GM19328 (cell line): Measurements from ENCODE around the gene CRPPA.
"Not testable (repeated sequence)": the region's sequence is repeated elsewhere in the genome, so short reads cannot be mapped to it uniquely, and the experiment has no call there.

ENCODE experiments used
- ATAC-seq: cut with Tn5 transposase; IDR thresholded peaks from one replicate; pipeline ENCODE4 v1.9.1; 2021; ENCODE audit warnings: mild to moderate bottlenecking, moderate library complexity; ENCODE audit not compliant: unreplicated experiment

The CRPPA gene

GRCh38 chr7:16398146-16399017 is 23.0 kb downstream of the CRPPA start:
- no peak for ATAC-seq

GRCh38 chr7:16397501-16398145 is 23.7 kb downstream of the CRPPA start:
- no peak for ATAC-seq

- ATAC-seq, result no peak
These were observed 24.4 kb downstream of the CRPPA start for GRCh38 chr7:16396766-16397500.

GRCh38 chr7:16395121-16395520 is 26.2 kb downstream of the CRPPA start:
- ATAC-seq, result no peak

GRCh38 chr7:16393862-16394422 is 27.4 kb downstream of the CRPPA start:
- ATAC-seq, result no peak

GRCh38 chr7:16392990-16393523 is 28.3 kb downstream of the CRPPA start:
- no peak for ATAC-seq

- not testable (repeated sequence) for ATAC-seq
These were observed 37.6 kb downstream of the CRPPA start for GRCh38 chr7:16383786-16384185.

- ATAC-seq, result not testable (repeated sequence)
These were observed 38.2 kb downstream of the CRPPA start for GRCh38 chr7:16383103-16383502.
